Esophagus muscularis mucosa (tissue), 3 donors: ENCODE measurements around the gene DPY19L3.

Experiments
- POLR2A ChIP-seq: fragments of 450-650 bp; IDR thresholded peaks from one replicate; pipeline ENCODE4 v1.6.1; 2017; ENCODE audit warnings: antibody characterized with exemption, moderate library complexity, mild to moderate bottlenecking, low read depth
- POLR2AphosphoS5 ChIP-seq, 2 donors: sonication (generic); formaldehyde crosslinking; IDR thresholded peaks; one replicate each; pipeline ENCODE4 v1.6.1; 2017; ENCODE audit warnings: antibody characterized with exemption in 2 of 2
- TF ChIP-seq, protein P1 (sequence below), 3 experiments: fragments of 200-600 bp in 2 of 3; fragments of 450-650 bp in 1 of 3; sonication (generic) in 2 of 3; IDR thresholded peaks; one replicate each; pipeline ENCODE4 v1.5.1; 2017 to 2019; ENCODE audit warnings: antibody characterized with exemption in 3 of 3, mild to moderate bottlenecking in 2 of 3, moderate library complexity in 1 of 3

DNA sequence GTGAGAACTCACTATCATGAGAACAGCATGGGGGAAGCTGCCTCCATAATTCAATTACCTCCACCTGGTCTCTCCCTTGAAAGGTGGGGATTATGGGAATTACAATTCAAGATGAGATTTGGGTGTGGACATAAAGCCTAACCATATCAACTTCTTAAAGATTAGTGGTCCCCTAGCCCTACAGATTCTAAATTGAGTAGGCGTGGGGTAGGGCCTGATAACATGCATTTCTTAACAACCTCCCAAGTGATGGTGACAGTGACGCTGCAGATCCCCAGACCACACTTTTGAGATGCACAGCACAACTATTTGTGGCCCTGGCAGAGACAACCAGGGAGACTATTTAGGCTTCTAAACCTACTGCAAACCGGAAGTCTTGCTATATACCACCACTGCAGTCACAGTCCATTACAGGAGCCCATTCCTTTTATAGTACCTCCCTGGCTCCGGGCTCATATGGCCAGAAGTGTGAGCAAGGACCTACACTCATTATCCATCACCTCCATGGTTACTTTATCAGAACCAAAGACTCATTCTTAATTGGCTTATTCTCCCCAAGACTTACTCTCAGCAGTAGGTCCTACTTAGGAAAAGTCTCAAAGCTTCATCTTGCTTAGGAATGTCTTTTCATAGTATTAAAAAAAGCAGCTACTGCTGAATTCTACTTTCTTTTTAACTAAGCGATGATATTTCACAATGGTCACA, 2.1 kb upstream of the DPY19L3 start:
- TF ChIP-seq, protein P1, sequence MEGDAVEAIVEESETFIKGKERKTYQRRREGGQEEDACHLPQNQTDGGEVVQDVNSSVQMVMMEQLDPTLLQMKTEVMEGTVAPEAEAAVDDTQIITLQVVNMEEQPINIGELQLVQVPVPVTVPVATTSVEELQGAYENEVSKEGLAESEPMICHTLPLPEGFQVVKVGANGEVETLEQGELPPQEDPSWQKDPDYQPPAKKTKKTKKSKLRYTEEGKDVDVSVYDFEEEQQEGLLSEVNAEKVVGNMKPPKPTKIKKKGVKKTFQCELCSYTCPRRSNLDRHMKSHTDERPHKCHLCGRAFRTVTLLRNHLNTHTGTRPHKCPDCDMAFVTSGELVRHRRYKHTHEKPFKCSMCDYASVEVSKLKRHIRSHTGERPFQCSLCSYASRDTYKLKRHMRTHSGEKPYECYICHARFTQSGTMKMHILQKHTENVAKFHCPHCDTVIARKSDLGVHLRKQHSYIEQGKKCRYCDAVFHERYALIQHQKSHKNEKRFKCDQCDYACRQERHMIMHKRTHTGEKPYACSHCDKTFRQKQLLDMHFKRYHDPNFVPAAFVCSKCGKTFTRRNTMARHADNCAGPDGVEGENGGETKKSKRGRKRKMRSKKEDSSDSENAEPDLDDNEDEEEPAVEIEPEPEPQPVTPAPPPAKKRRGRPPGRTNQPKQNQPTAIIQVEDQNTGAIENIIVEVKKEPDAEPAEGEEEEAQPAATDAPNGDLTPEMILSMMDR (IDR thresholded peaks at IDR 0.05) = no peak
- TF ChIP-seq POLR2AphosphoS5 (IDR thresholded peaks at IDR 0.05) (no peak), POLR2A (no peak)
